ENCODE results near the gene KCNIP1.

- TF ChIP-seq CTCF (IDR thresholded peaks at IDR 0.05; ENCODE audit: poor library complexity, severe bottlenecking) = no peak
- TF ChIP-seq RAD21 (conservative IDR thresholded peaks at IDR 0.05) = no peak
- TF ChIP-seq EP300 (conservative IDR thresholded peaks at IDR 0.05; ENCODE audit: poor library complexity, severe bottlenecking) = no peak
- TF ChIP-seq TAF1 (IDR thresholded peaks at IDR 0.05; ENCODE audit: low read depth) = no peak
These were observed 107.8 kb downstream of the KCNIP1 start for GRCh38 chr5:170611449-170612090.
